Neural cell (in vitro differentiated cells): ENCODE results near the gene DACT2. TPM values are rescaled to one million over a fixed set of nuclear protein-coding genes. Genes with fewer than 3 reads are reported as not detected.

Experiments
- H2AFZ ChIP-seq: fragments of 200-600, 300-800 bp; sonication (generic), shearing (Covaris generic); 2 replicates; pipeline ENCODE4 v1.6.0; 2014; ENCODE audit warnings: low read depth, mild to moderate bottlenecking, antibody characterized with exemption, low read length, moderate library complexity
- H3F3A ChIP-seq: fragments of 200-600 bp; shearing (Covaris generic); 2 replicates; pipeline ENCODE4 v1.6.1; 2016; ENCODE audit warnings: mild to moderate bottlenecking, moderate library complexity, mixed read lengths, antibody characterized with exemption, low read length; ENCODE audit not compliant: insufficient read depth, poor library complexity, severe bottlenecking
- H3K27ac ChIP-seq: fragments of 200-600, 300-800 bp; sonication (generic), shearing (Covaris generic); 2 replicates; pipeline ENCODE4 v1.5.1; 2014; ENCODE audit warnings: mild to moderate bottlenecking, low read length, moderate library complexity
- H3K27me3 ChIP-seq: fragments of 300-800, 200-600 bp; sonication (generic), shearing (Covaris generic); 2 replicates; pipeline ENCODE4 v1.6.0; 2014; ENCODE audit warnings: mild to moderate bottlenecking, low read depth, low read length, moderate library complexity; ENCODE audit not compliant: insufficient read depth
- H3K36me3 ChIP-seq: fragments of 300-800, 200-600 bp; sonication (generic), shearing (Covaris generic); 2 replicates; pipeline ENCODE4 v1.5.1; 2014; ENCODE audit warnings: mild to moderate bottlenecking, antibody characterized with exemption, low read length, moderate library complexity; ENCODE audit not compliant: insufficient read depth
- H3K4me2 ChIP-seq: fragments of 300-800, 200-600 bp; sonication (generic), shearing (Covaris generic); 2 replicates; pipeline ENCODE4 v1.6.0; 2014; ENCODE audit warnings: mild to moderate bottlenecking, low read length
- H3K4me3 ChIP-seq: fragments of 300-800, 200-600 bp; sonication (generic), shearing (Covaris generic); 2 replicates; pipeline ENCODE4 v1.5.1; 2014; ENCODE audit warnings: mild to moderate bottlenecking, low read length, moderate library complexity
- H3K79me2 ChIP-seq: fragments of 200-600 bp; shearing (Covaris generic); replicated peaks from 2 replicates; pipeline ENCODE4 v1.6.0; 2014; ENCODE audit warnings: mild to moderate bottlenecking, low read length, moderate library complexity; ENCODE audit not compliant: insufficient read depth
- H3K9ac ChIP-seq: fragments of 300-800, 200-600 bp; sonication (generic), shearing (Covaris generic); 2 replicates; pipeline ENCODE4 v1.6.1; 2016; ENCODE audit warnings: mild to moderate bottlenecking, low read length, mixed read lengths
- H3K9me2 ChIP-seq: fragments of 200-600 bp; shearing (Covaris generic); 2 replicates; pipeline ENCODE4 v1.6.1; 2016; ENCODE audit warnings: mild to moderate bottlenecking, low read length, mixed read lengths; ENCODE audit not compliant: insufficient read depth
- H3K9me3 ChIP-seq: fragments of 200-600, 300-800 bp; sonication (generic), shearing (Covaris generic); 2 replicates; pipeline ENCODE4 v1.6.1; 2016; ENCODE audit warnings: mild to moderate bottlenecking, mixed run types, low read length, moderate library complexity, mixed read lengths
- H4K20me1 ChIP-seq: fragments of 200-600 bp; shearing (Covaris generic); 2 replicates; pipeline ENCODE4 v1.6.1; 2016; ENCODE audit warnings: mild to moderate bottlenecking, mixed run types; ENCODE audit not compliant: insufficient read depth
- CTCF ChIP-seq: fragments of 450-650 bp; IDR thresholded peaks from 2 replicates; pipeline ENCODE4 v1.5.1; 2014; ENCODE audit warnings: antibody characterized with exemption, mild to moderate bottlenecking, moderate library complexity; ENCODE audit not compliant: poor library complexity, severe bottlenecking
- EP300 ChIP-seq: fragments of 450-650 bp; conservative IDR thresholded peaks from 2 replicates; pipeline ENCODE4 v1.6.1; 2014; ENCODE audit warnings: antibody characterized with exemption, mild to moderate bottlenecking, moderate library complexity; ENCODE audit not compliant: poor library complexity, severe bottlenecking
- EZH2 ChIP-seq: fragments of 200-600, 300-800 bp; shearing (Covaris generic), sonication (generic); IDR thresholded peaks from 2 replicates; pipeline ENCODE4 v1.6.1; 2014; ENCODE audit warnings: antibody characterized with exemption, low read length, borderline replicate concordance, mild to moderate bottlenecking; ENCODE audit not compliant: insufficient read depth, poor library complexity, severe bottlenecking
- MXI1 ChIP-seq: fragments of 450-650 bp; conservative IDR thresholded peaks from 2 replicates; pipeline ENCODE4 v1.6.1; 2014; ENCODE audit warnings: antibody characterized with exemption, mild to moderate bottlenecking; ENCODE audit not compliant: poor library complexity, severe bottlenecking
- POLR2AphosphoS5 ChIP-seq: IDR thresholded peaks from 2 replicates; pipeline ENCODE4 v1.6.1; 2012
- RAD21 ChIP-seq: fragments of 450-650 bp; conservative IDR thresholded peaks from 2 replicates; pipeline ENCODE4 v1.6.1; 2014; ENCODE audit warnings: antibody characterized with exemption, mild to moderate bottlenecking, moderate library complexity
- REST ChIP-seq: IDR thresholded peaks from 2 replicates; pipeline ENCODE4 v1.6.1; 2012; ENCODE audit warnings: borderline replicate concordance
- SMC3 ChIP-seq: fragments of 450-650 bp; conservative IDR thresholded peaks from 2 replicates; pipeline ENCODE4 v1.6.1; 2014; ENCODE audit warnings: antibody characterized with exemption, mild to moderate bottlenecking, moderate library complexity; ENCODE audit not compliant: poor library complexity
- TAF1 ChIP-seq: IDR thresholded peaks from 2 replicates; pipeline ENCODE4 v1.6.1; 2012; ENCODE audit warnings: low read depth
- polyA plus RNA-seq: library from polyadenylated mRNA; depleted of rRNA; stranded (reverse); fragments of >200 nt; gene quantifications from 2 replicates; pipeline ENCODE4 v1.2.3, GENCODE V29; 2014

The DACT2 gene
- polyA plus RNA-seq, 1 donor from 2014 or later: 0.48 TPM

- H2AFZ ChIP-seq: no peak overlapping the region
- no peak overlapping the region for H3K27ac ChIP-seq
- H3K4me3 ChIP-seq: no peak overlapping the region
- no peaks in the 10 kb centered on the region for H3K79me2 ChIP-seq
- no peaks in the 10 kb centered on the region for H3K27me3 ChIP-seq
- H3K9ac ChIP-seq: no peak overlapping the region
- H4K20me1 ChIP-seq: no peaks in the 10 kb centered on the region
- TF ChIP-seq SMC3 (no peak), EP300 (no peak), EZH2 (no peak), POLR2AphosphoS5 (no peak), MXI1 (no peak), TAF1 (no peak), CTCF (no peak), RAD21 (no peak), REST (no peak)
- peaks cover 3% of the 10 kb centered on the region for H3K9me3 ChIP-seq
- H3K9me2 ChIP-seq: no peaks in the 10 kb centered on the region
- no peak overlapping the region for H3K4me2 ChIP-seq
- H3K36me3 ChIP-seq: no peaks in the 10 kb centered on the region
- H3F3A ChIP-seq: no peaks in the 10 kb centered on the region
Observed at GRCh38 chr6:168366473-168366872, 46.9 kb upstream of the DACT2 start.

GRCh38 chr6:168365422-168366165 is 46.0 kb upstream of the DACT2 start:
- H4K20me1 ChIP-seq: no peaks in the 10 kb centered on the region
- no peak overlapping the region for H3K9ac ChIP-seq
- no peaks in the 10 kb centered on the region for H3F3A ChIP-seq
- H2AFZ ChIP-seq: no peak overlapping the region
- H3K36me3 ChIP-seq: no peaks in the 10 kb centered on the region
- H3K9me2 ChIP-seq: no peaks in the 10 kb centered on the region
- peaks cover 10% of the 10 kb centered on the region for H3K9me3 ChIP-seq
- TF ChIP-seq CTCF (no peak), REST (no peak), EP300 (no peak), POLR2AphosphoS5 (no peak), EZH2 (no peak), TAF1 (no peak), SMC3 (no peak), RAD21 (no peak), MXI1 (no peak)
- no peak overlapping the region for H3K27ac ChIP-seq
- H3K4me3 ChIP-seq: no peak overlapping the region
- H3K79me2 ChIP-seq: no peaks in the 10 kb centered on the region
- no peaks in the 10 kb centered on the region for H3K27me3 ChIP-seq
- no peak overlapping the region for H3K4me2 ChIP-seq
